Hepatocyte (in vitro differentiated cells): Measurements from ENCODE around the gene LLGL1.

Source experiments
- CTCF ChIP-seq: fragments of 200-600 bp; sonication (generic); IDR thresholded peaks from 2 replicates; pipeline ENCODE4 v1.5.1; 2016; ENCODE audit warnings: antibody characterized with exemption, mild to moderate bottlenecking; ENCODE audit not compliant: poor library complexity
- EZH2 ChIP-seq: fragments of 200-600 bp; sonication (generic); IDR thresholded peaks from 2 replicates; pipeline ENCODE4 v1.6.1; 2016; ENCODE audit warnings: antibody characterized with exemption, mild to moderate bottlenecking, borderline replicate concordance
- EZH2phosphoT487 ChIP-seq: fragments of 200-600 bp; sonication (generic); IDR thresholded peaks from one replicate; pipeline ENCODE4 v1.6.1; 2018; ENCODE audit warnings: antibody characterized with exemption, mild to moderate bottlenecking, low read depth, moderate library complexity; ENCODE audit not compliant: unreplicated experiment, severe bottlenecking

- TF ChIP-seq CTCF (no peak), EZH2 (no peak), EZH2phosphoT487 (no peak)
These were observed 24.8 kb downstream of the LLGL1 start for GRCh38 chr17:18250259-18250658.
